ENCODE results near the gene GFPT1. TPM values are rescaled to one million over a fixed set of nuclear protein-coding genes. Genes with fewer than 3 reads are reported as not detected.
"Not testable (repeated sequence)": the region's sequence is repeated elsewhere in the genome, so short reads cannot be mapped to it uniquely, and the experiment has no call there.

GFPT1 gene
- total RNA-seq, 4 donors from 2014 or later = 24.3 to 90.5 (median 39.5) TPM

- no peak overlapping the region for H3K4me3 ChIP-seq
- intact Hi-C loops (cut with DNase I; ENCODE audit: low total_unique reads) = no loop called here
- no peaks in the 10 kb centered on the region for H3K27me3 ChIP-seq
- no peak overlapping the region for H3K27ac ChIP-seq
- no peak for TF ChIP-seq POLR2A (IDR thresholded peaks at IDR 0.05)
- no peak for TF ChIP-seq CTCF (IDR thresholded peaks at IDR 0.05)
- DNase-seq = no peak
- no peaks in the 10 kb centered on the region for H3K9me3 ChIP-seq
- H3K36me3 ChIP-seq = no peaks in the 10 kb centered on the region
- H3K4me1 ChIP-seq = no peaks in the 10 kb centered on the region
These were observed 18.4 kb downstream of the GFPT1 start for GRCh38 chr2:69368588-69368987.

GRCh38 chr2:69359371-69359770 lies 27.7 kb downstream of the GFPT1 start:
- intact Hi-C loops (cut with DNase I; ENCODE audit: low total_unique reads) = no loop called here
- H3K36me3 ChIP-seq = no peaks in the 10 kb centered on the region

GRCh38 chr2:69358914-69359313 lies 28.1 kb downstream of the GFPT1 start:
- H3K27ac ChIP-seq = no peak overlapping the region
- TF ChIP-seq CTCF (IDR thresholded peaks at IDR 0.05) = no peak
- no peak for TF ChIP-seq POLR2A (IDR thresholded peaks at IDR 0.05)
- H3K4me1 ChIP-seq = no peaks in the 10 kb centered on the region
- DNase-seq = no peak
- no peak overlapping the region for H3K4me3 ChIP-seq
- H3K9me3 ChIP-seq = no peaks in the 10 kb centered on the region
- H3K27me3 ChIP-seq = no peaks in the 10 kb centered on the region
- H3K36me3 ChIP-seq = no peaks in the 10 kb centered on the region
- intact Hi-C loops (cut with DNase I; ENCODE audit: low total_unique reads) = no loop called here

More at GRCh38 chr2:69359371-69359770, 27.7 kb downstream of the GFPT1 start:
- no peak overlapping the region for H3K4me3 ChIP-seq
- no peak for DNase-seq
- H3K4me1 ChIP-seq = no peaks in the 10 kb centered on the region
- no peaks in the 10 kb centered on the region for H3K27me3 ChIP-seq
- no peak for TF ChIP-seq CTCF (IDR thresholded peaks at IDR 0.05)
- TF ChIP-seq POLR2A (IDR thresholded peaks at IDR 0.05) = no peak
- H3K9me3 ChIP-seq = no peaks in the 10 kb centered on the region
- H3K27ac ChIP-seq = no peak overlapping the region

- H3K9me3 ChIP-seq = no peaks in the 10 kb centered on the region
- DNase-seq = no peak
- H3K4me1 ChIP-seq = no peaks in the 10 kb centered on the region
- intact Hi-C loops (cut with DNase I; ENCODE audit: low total_unique reads) = no loop called here
- H3K27ac ChIP-seq = no peak overlapping the region
- no peak for TF ChIP-seq CTCF (IDR thresholded peaks at IDR 0.05)
- no peak for TF ChIP-seq POLR2A (IDR thresholded peaks at IDR 0.05)
- no peaks in the 10 kb centered on the region for H3K27me3 ChIP-seq
- H3K36me3 ChIP-seq = no peaks in the 10 kb centered on the region
- H3K4me3 ChIP-seq = no peak overlapping the region
These were observed 30.6 kb downstream of the GFPT1 start for GRCh38 chr2:69356471-69356870.

GRCh38 chr2:69354976-69355375 lies 32.1 kb downstream of the GFPT1 start:
- H3K36me3 ChIP-seq; H3K9me3 ChIP-seq; H3K4me3 ChIP-seq; intact Hi-C loops (cut with DNase I; ENCODE audit: low total_unique reads); DNase-seq; H3K27ac ChIP-seq; H3K4me1 ChIP-seq; H3K27me3 ChIP-seq: not testable (repeated sequence)

- no peaks in the 10 kb centered on the region for H3K36me3 ChIP-seq
- intact Hi-C loops (cut with DNase I; ENCODE audit: low total_unique reads) = no loop called here
- no peak overlapping the region for H3K27ac ChIP-seq
These were observed 33.7 kb downstream of the GFPT1 start for GRCh38 chr2:69353360-69353759.

More at GRCh38 chr2:69353360-69353759, 33.7 kb downstream of the GFPT1 start:
- no peak overlapping the region for H3K4me3 ChIP-seq
- no peaks in the 10 kb centered on the region for H3K9me3 ChIP-seq
- no peak for DNase-seq
- H3K27me3 ChIP-seq = no peaks in the 10 kb centered on the region
- H3K4me1 ChIP-seq = no peaks in the 10 kb centered on the region
- TF ChIP-seq POLR2A (IDR thresholded peaks at IDR 0.05) (no peak), CTCF (IDR thresholded peaks at IDR 0.05) (no peak)

Data from uterus (tissue), 4 donors.